GM12878 (cell line): ENCODE data around the gene CAMTA1.

Experiments
- CTCF ChIP-seq, 3 experiments: IDR thresholded peaks in 2 of 3; conservative IDR thresholded peaks in 1 of 3; 2 replicates each; pipeline ENCODE4 v1.5.1; 2011; ENCODE audit warnings: low read depth in 3 of 3, low read length in 3 of 3, mild to moderate bottlenecking in 3 of 3, control low read depth in 2 of 3, moderate library complexity in 2 of 3, inconsistent platforms in 1 of 3, mixed read lengths in 1 of 3; ENCODE audit not compliant: control insufficient read depth in 2 of 3, insufficient read depth in 1 of 3; ENCODE audit errors: extremely low read depth in 1 of 3
- MEF2A ChIP-seq: IDR thresholded peaks from 2 replicates; pipeline ENCODE4 v1.6.1; 2011; ENCODE audit warnings: low read depth, mild to moderate bottlenecking, low read length, moderate library complexity; ENCODE audit not compliant: insufficient read depth
- SRF ChIP-seq, 2 experiments: IDR thresholded peaks; 2 replicates each; pipeline ENCODE4 v1.6.1; 2011; ENCODE audit warnings: low read depth in 2 of 2, low read length in 2 of 2, mild to moderate bottlenecking in 1 of 2, moderate library complexity in 1 of 2

DNA sequence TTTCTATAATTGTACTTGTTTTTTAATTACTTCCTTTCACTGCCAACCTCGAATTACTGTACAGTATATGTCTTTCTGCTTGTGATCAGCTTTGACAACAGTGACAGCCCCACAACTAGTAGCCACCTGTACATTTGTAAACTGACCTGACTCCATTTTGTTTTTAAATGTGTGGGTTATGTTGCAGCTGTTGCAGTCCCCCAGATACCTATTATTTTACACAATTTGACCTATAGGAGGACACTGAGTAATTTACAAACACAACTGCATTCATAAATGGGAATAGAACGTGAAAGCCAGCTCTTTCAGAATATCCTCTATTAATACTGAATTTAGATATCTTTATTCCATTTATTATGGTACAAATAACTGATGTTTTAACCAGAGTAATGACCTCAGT lies 983.3 kb downstream of the CAMTA1 start:
- TF ChIP-seq SRF (IDR thresholded peaks at IDR 0.05; ENCODE audit: low read depth in 2 of 2, low read length in 2 of 2) = no peak
- TF ChIP-seq CTCF (IDR thresholded peaks at IDR 0.05 in 2 of 3, conservative IDR thresholded peaks at IDR 0.05 in 1 of 3; ENCODE audit: control insufficient read depth in 2 of 3, extremely low read depth in 1 of 3, insufficient read depth in 1 of 3, low read depth in 3 of 3, low read length in 3 of 3) = no peak
- TF ChIP-seq MEF2A = no peak
